SK-N-SH (cell line): ENCODE data around the gene SMIM28. TPM values are rescaled to one million over a fixed set of nuclear protein-coding genes. Genes with fewer than 3 reads are reported as not detected.

Experiments
- CTCF ChIA-PET: fragments of 300-600, 350-600 bp; formaldehyde crosslinking; extraction: SDS; loops from one replicate; lab custom pipeline; 2021; lab: Yijun Ruan, JAX
- POLR2A ChIA-PET: fragments of 350-600 bp; sonication (Branson Sonifier 250); formaldehyde crosslinking; extraction: SDS; loops from one replicate; lab custom pipeline; 2020; ENCODE audit warnings: antibody characterized with exemption, inconsistent platforms; lab: Yijun Ruan, JAX
- DNase-seq: peaks from one replicate; pipeline ENCODE4 v3.0.0; 2012
- H2AFZ ChIP-seq: fragments of 200-600 bp; sonication (generic); 2 replicates; pipeline ENCODE4 v1.8.1; 2016; ENCODE audit warnings: antibody characterized with exemption, mild to moderate bottlenecking, low read depth
- H3F3A ChIP-seq: fragments of 200-600 bp; sonication (generic); replicated peaks from 2 replicates; pipeline ENCODE3; 2016; ENCODE audit warnings: antibody characterized with exemption, mild to moderate bottlenecking; ENCODE audit not compliant: insufficient read depth
- H3K27ac ChIP-seq, 2 experiments: fragments of 200-500 bp in 1 of 2; fragments of 200-600 bp in 1 of 2; sonication (Bioruptor generic) in 1 of 2; sonication (generic), shearing (Covaris generic) in 1 of 2; 2 replicates each; pipeline versions ENCODE4 v1.5.1 to v1.6.1; 2014 to 2016; ENCODE audit warnings: low read depth in 2 of 2, inconsistent platforms in 1 of 2, low read length in 1 of 2, mild to moderate bottlenecking in 1 of 2, mixed read lengths in 1 of 2
- H3K27me3 ChIP-seq: fragments of 200-600 bp; sonication (generic), shearing (Covaris generic); 2 replicates; pipeline ENCODE4 v1.6.1; 2016; ENCODE audit warnings: mixed run types; ENCODE audit not compliant: insufficient read depth
- H3K36me3 ChIP-seq, 2 experiments: fragments of 200-500 bp in 1 of 2; fragments of 200-600 bp in 1 of 2; sonication (Bioruptor generic) in 1 of 2; sonication (generic) in 1 of 2; replicated peaks in 1 of 2; 2 replicates each; pipeline versions ENCODE3 to v1.5.1; 2014 to 2016; ENCODE audit warnings: low read length in 1 of 2, mild to moderate bottlenecking in 1 of 2; ENCODE audit not compliant: insufficient read depth in 2 of 2, control insufficient read depth in 1 of 2
- H3K4me1 ChIP-seq, 2 experiments: fragments of 200-500 bp in 1 of 2; fragments of 200-600 bp in 1 of 2; sonication (Bioruptor generic) in 1 of 2; sonication (generic), shearing (Covaris generic) in 1 of 2; 2 replicates each; pipeline versions ENCODE4 v1.5.1 to v1.6.1; 2014 to 2016; ENCODE audit warnings: low read depth in 1 of 2, low read length in 1 of 2, mixed run types in 1 of 2; ENCODE audit not compliant: insufficient read depth in 2 of 2, control insufficient read depth in 1 of 2
- H3K4me2 ChIP-seq: fragments of 200-600 bp; sonication (generic), shearing (Covaris generic); 2 replicates; pipeline ENCODE4 v1.6.1; 2017; ENCODE audit warnings: mixed run types
- H3K4me3 ChIP-seq, 2 experiments: fragments of 200-500 bp in 1 of 2; fragments of 200-600 bp in 1 of 2; sonication (Bioruptor generic) in 1 of 2; sonication (generic), shearing (Covaris generic) in 1 of 2; 2 replicates each; pipeline versions ENCODE4 v1.5.1 to v1.8.1; 2014 to 2016; ENCODE audit warnings: low read depth in 2 of 2, inconsistent platforms in 1 of 2, low read length in 1 of 2, mild to moderate bottlenecking in 1 of 2, mixed read lengths in 1 of 2, moderate library complexity in 1 of 2
- H3K79me2 ChIP-seq: fragments of 200-600 bp; sonication (generic); 2 replicates; pipeline ENCODE4 v1.8.1; 2017; ENCODE audit warnings: mild to moderate bottlenecking; ENCODE audit not compliant: insufficient read depth
- H3K9ac ChIP-seq: fragments of 200-600 bp; sonication (generic); 2 replicates; pipeline ENCODE4 v1.6.1; 2017; ENCODE audit warnings: mixed run types
- H3K9me2 ChIP-seq: fragments of 200-600 bp; sonication (generic); 2 replicates; pipeline ENCODE4 v1.6.1; 2017; ENCODE audit warnings: mixed run types
- H3K9me3 ChIP-seq: fragments of 200-600 bp; sonication (generic); 2 replicates; pipeline ENCODE4 v1.6.1; 2017; ENCODE audit warnings: mixed run types, mild to moderate bottlenecking, moderate library complexity
- H4K20me1 ChIP-seq: fragments of 200-600 bp; sonication (generic); 2 replicates; pipeline ENCODE4 v1.6.1; 2017; ENCODE audit warnings: mild to moderate bottlenecking, mixed run types; ENCODE audit not compliant: insufficient read depth
- ELF1 ChIP-seq: IDR thresholded peaks from 2 replicates; pipeline ENCODE4 v1.4.0; 2012
- EP300 ChIP-seq, 2 experiments: IDR thresholded peaks; 2 replicates each; pipeline versions ENCODE4 v1.4.0 to v1.6.1; 2012; ENCODE audit warnings: borderline replicate concordance in 1 of 2, low read depth in 1 of 2, low read length in 1 of 2
- EZH2phosphoT487 ChIP-seq: fragments of 200-600 bp; sonication (generic); IDR thresholded peaks from 2 replicates; pipeline ENCODE4 v1.6.1; 2017; ENCODE audit warnings: low read depth, mixed run types, mild to moderate bottlenecking, antibody characterized with exemption, moderate library complexity, borderline replicate concordance
- FOSL2 ChIP-seq: IDR thresholded peaks from 2 replicates; pipeline ENCODE4 v1.4.0; 2012; ENCODE audit warnings: low read depth, mild to moderate bottlenecking, moderate library complexity, borderline replicate concordance
- FOXM1 ChIP-seq: IDR thresholded peaks from 2 replicates; pipeline ENCODE4 v1.4.0; 2012; ENCODE audit warnings: low read depth, mild to moderate bottlenecking
- JUND ChIP-seq: IDR thresholded peaks from 2 replicates; pipeline ENCODE4 v1.4.0; 2012
- MEF2A ChIP-seq: IDR thresholded peaks from 2 replicates; pipeline ENCODE4 v1.4.0; 2012; ENCODE audit warnings: low read depth, borderline replicate concordance
- MXI1 ChIP-seq: IDR thresholded peaks from 2 replicates; pipeline ENCODE4 v1.6.1; 2012; ENCODE audit warnings: mild to moderate bottlenecking, low read depth, low read length, improper control_type of control experiment
- NRF1 ChIP-seq: IDR thresholded peaks from 2 replicates; pipeline ENCODE4 v1.6.1; 2012; ENCODE audit warnings: low read depth, mild to moderate bottlenecking, low read length
- PBX3 ChIP-seq: IDR thresholded peaks from 2 replicates; pipeline ENCODE4; 2012
- POLR2AphosphoS5 ChIP-seq: IDR thresholded peaks from 2 replicates; pipeline ENCODE4 v1.6.1; 2012; ENCODE audit warnings: low read depth, low read length
- RAD21 ChIP-seq: IDR thresholded peaks from 2 replicates; pipeline ENCODE4 v1.6.1; 2012; ENCODE audit warnings: mild to moderate bottlenecking, low read length
- RCOR1 ChIP-seq: fragments of 150-350 bp; IDR thresholded peaks from 2 replicates; pipeline ENCODE4 v1.6.1; 2017; ENCODE audit warnings: antibody characterized with exemption, low read length
- RFX5 ChIP-seq: IDR thresholded peaks from 2 replicates; pipeline ENCODE4 v1.6.1; 2012; ENCODE audit warnings: mild to moderate bottlenecking, improper control_type of control experiment, low read length
- SIN3A ChIP-seq: IDR thresholded peaks from 2 replicates; pipeline ENCODE4 v1.6.1; 2012; ENCODE audit warnings: low read depth, mild to moderate bottlenecking, low read length, moderate library complexity, borderline replicate concordance
- SMC3 ChIP-seq: IDR thresholded peaks from 2 replicates; pipeline ENCODE4 v1.6.1; 2012; ENCODE audit warnings: low read depth, low read length, improper control_type of control experiment
- TCF12 ChIP-seq: IDR thresholded peaks from 2 replicates; pipeline ENCODE4 v1.4.0; 2012
- TEAD4 ChIP-seq: IDR thresholded peaks from 2 replicates; pipeline ENCODE4 v1.4.0; 2012; ENCODE audit warnings: mild to moderate bottlenecking, borderline replicate concordance; ENCODE audit not compliant: insufficient read depth
- YY1 ChIP-seq: IDR thresholded peaks from 2 replicates; pipeline ENCODE4 v1.4.0; 2012; ENCODE audit warnings: low read depth, mild to moderate bottlenecking
- WGBS: methylation state at CpG from one replicate; pipeline ENCODE4 v1.1.6; 2017; ENCODE audit warnings: low lambda C conversion rate; 5-methylcytosine and 5-hydroxymethylcytosine counted together
- polyA plus RNA-seq, 3 experiments: library from polyadenylated mRNA; depleted of rRNA; stranded (reverse); fragments of >200 nt; gene quantifications; 2 replicates each; pipeline ENCODE4 v1.2.3, GENCODE V29; 2012
- TF ChIP-seq, protein P1 (sequence below): fragments of 150-350 bp; IDR thresholded peaks from 2 replicates; pipeline ENCODE4 v1.6.1; 2017; ENCODE audit warnings: antibody characterized with exemption, low read length, low read depth, borderline replicate concordance
- TF ChIP-seq, protein P2 (sequence below): IDR thresholded peaks from 2 replicates; pipeline ENCODE4 v1.4.0; 2012; ENCODE audit warnings: low read depth
- TF ChIP-seq, protein P3 (sequence below): fragments of 150-350 bp; IDR thresholded peaks from 2 replicates; pipeline ENCODE4 v1.6.1; 2016; ENCODE audit warnings: mild to moderate bottlenecking, low read depth, low read length
- TF ChIP-seq, protein P4 (sequence below): fragments of 200-600 bp; sonication (generic); IDR thresholded peaks from 2 replicates; pipeline ENCODE4 v1.6.1; 2017; ENCODE audit warnings: antibody characterized with exemption, mild to moderate bottlenecking, moderate library complexity

SMIM28 gene
- polyA plus RNA-seq, 1 of the 3 experiments (the other 2 are of a cell fraction), result not detected

- no peaks in the 10 kb centered on the region for H4K20me1 ChIP-seq
- WGBS, result 16% methylated on average over 1 of the region's 1 CpG
- POLR2A ChIA-PET, result no interaction called here
- H2AFZ ChIP-seq, result no peak overlapping the region
- no peaks in the 10 kb centered on the region for H3K4me1 ChIP-seq
- no peak overlapping the region for H3K27ac ChIP-seq
- H3K4me3 ChIP-seq, result no peak overlapping the region
- no peaks in the 10 kb centered on the region for H3K9me3 ChIP-seq
- H3K9me2 ChIP-seq, result no peaks in the 10 kb centered on the region
- no peaks in the 10 kb centered on the region for H3K79me2 ChIP-seq
- CTCF ChIA-PET, result no interaction called here
- H3K36me3 ChIP-seq, result no peaks in the 10 kb centered on the region
- TF ChIP-seq ELF1 (no peak), EZH2phosphoT487 (no peak), RCOR1 (no peak), RFX5 (no peak), FOSL2 (no peak), MXI1 (no peak), NRF1 (no peak), SIN3A (no peak), TEAD4 (no peak), JUND (no peak), PBX3 (no peak), MEF2A (no peak), YY1 (no peak), EP300 (IDR thresholded peaks at IDR 0.05; ENCODE audit: borderline replicate concordance in 1 of 2, low read depth in 1 of 2, low read length in 1 of 2) (no peak), TCF12 (no peak), RAD21 (no peak)
- TF ChIP-seq, protein P1, sequence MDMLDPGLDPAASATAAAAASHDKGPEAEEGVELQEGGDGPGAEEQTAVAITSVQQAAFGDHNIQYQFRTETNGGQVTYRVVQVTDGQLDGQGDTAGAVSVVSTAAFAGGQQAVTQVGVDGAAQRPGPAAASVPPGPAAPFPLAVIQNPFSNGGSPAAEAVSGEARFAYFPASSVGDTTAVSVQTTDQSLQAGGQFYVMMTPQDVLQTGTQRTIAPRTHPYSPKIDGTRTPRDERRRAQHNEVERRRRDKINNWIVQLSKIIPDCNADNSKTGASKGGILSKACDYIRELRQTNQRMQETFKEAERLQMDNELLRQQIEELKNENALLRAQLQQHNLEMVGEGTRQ, result no peak
- TF ChIP-seq, protein P2, sequence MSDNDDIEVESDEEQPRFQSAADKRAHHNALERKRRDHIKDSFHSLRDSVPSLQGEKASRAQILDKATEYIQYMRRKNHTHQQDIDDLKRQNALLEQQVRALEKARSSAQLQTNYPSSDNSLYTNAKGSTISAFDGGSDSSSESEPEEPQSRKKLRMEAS, result no peak
- TF ChIP-seq, all 33 proteins: peak for 0
- Histone ChIP-seq H3F3A (no peaks in the 10 kb centered on the region), H3K9ac (no peak overlapping the region), H3K4me2 (no peak overlapping the region), H3K27me3 (no peaks in the 10 kb centered on the region)
- DNase-seq, result no peak
Observed at GRCh38 chr6:138330763-138331162, 46.9 kb upstream of the SMIM28 start.

DNA sequence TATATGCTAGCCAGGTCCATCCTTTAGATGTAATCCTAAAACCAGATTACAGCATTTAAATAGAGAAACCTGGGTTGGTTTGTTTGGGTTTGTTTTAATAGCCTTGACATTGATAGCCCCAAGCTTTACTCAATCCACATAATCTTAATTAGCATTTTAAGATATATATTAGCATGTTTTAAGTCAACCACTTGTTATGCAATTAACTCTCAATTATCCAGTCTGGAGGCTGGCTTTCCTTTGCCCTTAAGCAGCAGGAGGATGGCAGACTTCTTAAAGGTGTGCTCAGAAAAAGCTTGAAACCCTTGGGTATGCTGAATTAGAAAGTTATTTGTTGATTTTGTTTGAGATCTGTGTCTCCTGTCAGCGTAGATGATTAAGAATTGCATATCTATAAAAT is 46.3 kb upstream of the SMIM28 start:
- H3K79me2 ChIP-seq, result no peaks in the 10 kb centered on the region
- 14% methylated on average over 1 of the region's 1 CpG for WGBS
- no peak overlapping the region for H3K27ac ChIP-seq
- no peaks in the 10 kb centered on the region for H3K9me2 ChIP-seq
- H3K27me3 ChIP-seq, result no peaks in the 10 kb centered on the region
- H3K9ac ChIP-seq, result no peak overlapping the region
- no peak overlapping the region for H3K4me2 ChIP-seq
- no peaks in the 10 kb centered on the region for H3K4me1 ChIP-seq
- H3K36me3 ChIP-seq, result no peaks in the 10 kb centered on the region
- ChIA-PET CTCF (no interaction called here), POLR2A (no interaction called here)
- H3K4me3 ChIP-seq, result no peak overlapping the region
- H4K20me1 ChIP-seq, result no peaks in the 10 kb centered on the region
- no peak overlapping the region for H2AFZ ChIP-seq
- DNase-seq, result no peak
- no peaks in the 10 kb centered on the region for H3K9me3 ChIP-seq
- no peaks in the 10 kb centered on the region for H3F3A ChIP-seq
- no peak for TF ChIP-seq MXI1
- TF ChIP-seq, protein P2, result no peak
- no peak for TF ChIP-seq RFX5
- no peak for TF ChIP-seq SMC3
- TF ChIP-seq SIN3A, result no peak
- no peak for TF ChIP-seq EZH2phosphoT487
- no peak for TF ChIP-seq POLR2AphosphoS5
- no peak for TF ChIP-seq TEAD4
- TF ChIP-seq, protein P3, sequence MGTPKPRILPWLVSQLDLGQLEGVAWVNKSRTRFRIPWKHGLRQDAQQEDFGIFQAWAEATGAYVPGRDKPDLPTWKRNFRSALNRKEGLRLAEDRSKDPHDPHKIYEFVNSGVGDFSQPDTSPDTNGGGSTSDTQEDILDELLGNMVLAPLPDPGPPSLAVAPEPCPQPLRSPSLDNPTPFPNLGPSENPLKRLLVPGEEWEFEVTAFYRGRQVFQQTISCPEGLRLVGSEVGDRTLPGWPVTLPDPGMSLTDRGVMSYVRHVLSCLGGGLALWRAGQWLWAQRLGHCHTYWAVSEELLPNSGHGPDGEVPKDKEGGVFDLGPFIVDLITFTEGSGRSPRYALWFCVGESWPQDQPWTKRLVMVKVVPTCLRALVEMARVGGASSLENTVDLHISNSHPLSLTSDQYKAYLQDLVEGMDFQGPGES, result no peak
- TF ChIP-seq FOXM1, result no peak
- TF ChIP-seq, protein P4, sequence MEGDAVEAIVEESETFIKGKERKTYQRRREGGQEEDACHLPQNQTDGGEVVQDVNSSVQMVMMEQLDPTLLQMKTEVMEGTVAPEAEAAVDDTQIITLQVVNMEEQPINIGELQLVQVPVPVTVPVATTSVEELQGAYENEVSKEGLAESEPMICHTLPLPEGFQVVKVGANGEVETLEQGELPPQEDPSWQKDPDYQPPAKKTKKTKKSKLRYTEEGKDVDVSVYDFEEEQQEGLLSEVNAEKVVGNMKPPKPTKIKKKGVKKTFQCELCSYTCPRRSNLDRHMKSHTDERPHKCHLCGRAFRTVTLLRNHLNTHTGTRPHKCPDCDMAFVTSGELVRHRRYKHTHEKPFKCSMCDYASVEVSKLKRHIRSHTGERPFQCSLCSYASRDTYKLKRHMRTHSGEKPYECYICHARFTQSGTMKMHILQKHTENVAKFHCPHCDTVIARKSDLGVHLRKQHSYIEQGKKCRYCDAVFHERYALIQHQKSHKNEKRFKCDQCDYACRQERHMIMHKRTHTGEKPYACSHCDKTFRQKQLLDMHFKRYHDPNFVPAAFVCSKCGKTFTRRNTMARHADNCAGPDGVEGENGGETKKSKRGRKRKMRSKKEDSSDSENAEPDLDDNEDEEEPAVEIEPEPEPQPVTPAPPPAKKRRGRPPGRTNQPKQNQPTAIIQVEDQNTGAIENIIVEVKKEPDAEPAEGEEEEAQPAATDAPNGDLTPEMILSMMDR, result no peak
